Measurements from ENCODE around the gene FSTL4. TPM values are rescaled to one million over a fixed set of nuclear protein-coding genes. Genes with fewer than 3 reads are reported as not detected.
"Not testable (repeated sequence)": the region's sequence is repeated elsewhere in the genome, so short reads cannot be mapped to it uniquely, and the experiment has no call there.

FSTL4 gene
- total RNA-seq, 1 donor from 2014 or later: 0.07 TPM

DNA sequence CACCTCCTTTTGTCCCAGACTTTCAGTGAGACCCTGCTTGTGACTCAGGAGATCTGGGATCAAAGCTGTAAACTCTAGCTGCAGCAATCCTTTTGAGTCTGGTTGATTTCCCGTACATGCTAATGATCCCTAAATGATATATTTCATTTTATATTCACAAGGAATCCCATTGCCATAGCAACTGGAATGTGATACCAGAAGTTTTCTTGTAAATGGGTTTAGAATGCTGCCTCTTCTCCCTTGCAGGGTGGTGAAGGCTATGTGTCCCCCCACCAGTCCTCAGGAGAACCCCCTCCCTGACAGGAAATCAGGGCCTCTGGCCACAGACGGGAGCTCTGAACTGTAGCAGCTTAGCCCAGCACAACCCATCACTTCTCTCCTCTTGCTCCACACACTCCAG lies 215.0 kb downstream of the FSTL4 start:
- Mint-ChIP-seq H3K4me3 (ENCODE audit: unreplicated experiment) (no peak overlapping the region), H3K36me3 (ENCODE audit: low read depth) (no peaks in the 10 kb centered on the region), H3K27ac (ENCODE audit: unreplicated experiment) (no peak overlapping the region), H3K9me3 (ENCODE audit: low read depth) (no peaks in the 10 kb centered on the region), H3K27me3 (ENCODE audit: low read depth) (peaks cover 16% of the 10 kb centered on the region), H3K4me1 (ENCODE audit: low read depth) (no peaks in the 10 kb centered on the region)
- DNase-seq (ENCODE audit: low spot score): no peak
- no peak for TF ChIP-seq CTCF (IDR thresholded peaks at IDR 0.05)

GRCh38 chr5:133396814-133397213 lies 215.5 kb downstream of the FSTL4 start:
- H3K36me3 Mint-ChIP-seq (ENCODE audit: low read depth): no peaks in the 10 kb centered on the region
- DNase-seq (ENCODE audit: low spot score): no peak
- H3K4me1 Mint-ChIP-seq (ENCODE audit: low read depth): no peaks in the 10 kb centered on the region
- TF ChIP-seq CTCF (IDR thresholded peaks at IDR 0.05): no peak
- peaks cover 21% of the 10 kb centered on the region for H3K27me3 Mint-ChIP-seq (ENCODE audit: low read depth)
- H3K4me3 Mint-ChIP-seq (ENCODE audit: unreplicated experiment): no peak overlapping the region
- H3K9me3 Mint-ChIP-seq (ENCODE audit: low read depth): no peaks in the 10 kb centered on the region
- no peak overlapping the region for H3K27ac Mint-ChIP-seq (ENCODE audit: unreplicated experiment)

- DNase-seq (ENCODE audit: low spot score): no peak
- H3K9me3 Mint-ChIP-seq (ENCODE audit: low read depth): no peaks in the 10 kb centered on the region
- peaks cover 24% of the 10 kb centered on the region for H3K27me3 Mint-ChIP-seq (ENCODE audit: low read depth)
- H3K36me3 Mint-ChIP-seq (ENCODE audit: low read depth): no peaks in the 10 kb centered on the region
- no peak overlapping the region for H3K27ac Mint-ChIP-seq (ENCODE audit: unreplicated experiment)
- no peaks in the 10 kb centered on the region for H3K4me1 Mint-ChIP-seq (ENCODE audit: low read depth)
- H3K4me3 Mint-ChIP-seq (ENCODE audit: unreplicated experiment): no peak overlapping the region
- TF ChIP-seq CTCF (IDR thresholded peaks at IDR 0.05): no peak
These were observed 216.1 kb downstream of the FSTL4 start for GRCh38 chr5:133396187-133396741.

DNA sequence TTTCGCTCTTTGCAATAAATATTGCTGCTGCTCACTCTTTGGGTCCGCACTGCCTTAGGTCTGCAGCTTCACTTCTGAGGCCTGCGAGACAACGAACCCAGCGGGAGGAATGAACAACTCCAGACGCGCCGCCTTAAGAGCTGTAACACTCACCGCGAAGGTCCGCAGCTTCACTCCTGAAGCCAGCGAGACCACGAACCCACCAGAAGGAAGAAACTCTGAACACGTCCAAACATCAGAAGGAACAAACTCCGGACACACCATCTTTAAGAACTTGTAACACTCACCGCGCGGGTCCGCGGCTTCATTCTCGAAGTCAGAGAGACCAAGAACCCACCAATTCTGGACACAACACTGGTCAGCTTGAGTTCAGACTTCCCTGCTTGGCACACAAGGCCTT lies 217.1 kb downstream of the FSTL4 start:
- not testable (repeated sequence) for H3K36me3 Mint-ChIP-seq (ENCODE audit: low read depth); DNase-seq (ENCODE audit: low spot score); H3K9me3 Mint-ChIP-seq (ENCODE audit: low read depth); H3K4me3 Mint-ChIP-seq (ENCODE audit: unreplicated experiment); H3K4me1 Mint-ChIP-seq (ENCODE audit: low read depth); H3K27ac Mint-ChIP-seq (ENCODE audit: unreplicated experiment)
- peaks cover 29% of the 10 kb centered on the region for H3K27me3 Mint-ChIP-seq (ENCODE audit: low read depth)

GRCh38 chr5:133394477-133394817 lies 217.9 kb downstream of the FSTL4 start:
- H3K27ac Mint-ChIP-seq (ENCODE audit: unreplicated experiment); DNase-seq (ENCODE audit: low spot score); H3K9me3 Mint-ChIP-seq (ENCODE audit: low read depth); H3K4me1 Mint-ChIP-seq (ENCODE audit: low read depth); H3K4me3 Mint-ChIP-seq (ENCODE audit: unreplicated experiment); H3K36me3 Mint-ChIP-seq (ENCODE audit: low read depth): not testable (repeated sequence)
- H3K27me3 Mint-ChIP-seq (ENCODE audit: low read depth): peaks cover 34% of the 10 kb centered on the region

DNA sequence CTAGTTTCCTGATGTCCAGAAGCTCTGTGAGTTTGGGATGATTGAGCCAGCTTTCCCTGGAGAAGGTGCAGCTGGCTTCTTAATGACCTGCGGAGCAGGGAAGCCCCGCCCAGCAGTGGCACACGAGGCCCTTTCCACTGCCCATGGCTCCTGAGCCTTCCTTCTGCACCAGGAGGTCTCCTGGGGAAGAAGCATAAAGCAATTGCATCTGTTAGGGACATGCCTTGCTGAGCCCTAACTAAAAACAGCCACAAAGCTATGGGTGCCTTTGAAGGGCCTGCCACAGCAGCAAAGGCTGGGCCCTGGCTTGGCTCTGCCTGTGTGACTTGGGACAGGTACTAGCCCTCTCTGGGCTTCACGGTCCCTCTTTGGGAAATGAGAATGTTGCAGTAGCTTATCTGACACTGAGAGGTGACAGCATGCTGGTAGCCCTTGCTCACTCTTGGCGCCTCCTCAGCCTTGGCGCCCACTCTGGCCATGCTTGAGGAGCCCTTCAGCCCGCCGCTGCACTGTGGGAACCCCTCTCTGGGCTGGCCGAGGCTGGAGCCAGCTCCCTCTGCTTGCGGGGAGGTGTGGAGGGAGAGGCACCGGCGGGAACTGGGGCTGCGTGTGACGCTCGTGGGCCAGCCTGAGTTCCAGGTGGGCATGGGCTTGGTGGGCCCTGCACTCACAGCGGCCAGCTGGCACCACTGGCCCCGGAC lies 218.4 kb downstream of the FSTL4 start:
- TF ChIP-seq CTCF (IDR thresholded peaks at IDR 0.05): no peak
- H3K9me3 Mint-ChIP-seq (ENCODE audit: low read depth): no peaks in the 10 kb centered on the region
- peaks cover 38% of the 10 kb centered on the region for H3K27me3 Mint-ChIP-seq (ENCODE audit: low read depth)
- no peak for DNase-seq (ENCODE audit: low spot score)
- H3K36me3 Mint-ChIP-seq (ENCODE audit: low read depth): no peaks in the 10 kb centered on the region
- no peak overlapping the region for H3K4me3 Mint-ChIP-seq (ENCODE audit: unreplicated experiment)
- H3K27ac Mint-ChIP-seq (ENCODE audit: unreplicated experiment): no peak overlapping the region
- H3K4me1 Mint-ChIP-seq (ENCODE audit: low read depth): no peaks in the 10 kb centered on the region
